IMR-90 (cell line): ENCODE results near the gene TSC22D4. TPM values are rescaled to one million over a fixed set of nuclear protein-coding genes. Genes with fewer than 3 reads are reported as not detected.

Source experiments
- ATAC-seq: fragments of 200-7000 bp; cut with Tn5 transposase; 2 replicates; pipeline ENCODE4 v1.9.1; 2020; ENCODE audit warnings: low read depth, mild to moderate bottlenecking, moderate library complexity
- BruUV-seq: library from RNA; stranded (reverse); fragments of 400-500 nt; replicated peaks from 2 replicates; lab custom pipeline; 2021; lab: Mats Ljungman, UMichigan
- CTCF ChIA-PET: fragments of 300-600 bp; formaldehyde crosslinking; extraction: SDS; loops from one replicate; lab custom pipeline; 2021; ENCODE audit warnings: antibody characterized with exemption; lab: Yijun Ruan, JAX
- POLR2A ChIA-PET: fragments of 300-600 bp; sonication (Branson Sonifier 250); formaldehyde crosslinking; loops from one replicate; lab custom pipeline; 2022; ENCODE audit warnings: antibody characterized with exemption; ENCODE audit not compliant: unreplicated experiment; lab: Charles Lee
- DNase-seq: peaks from one replicate; pipeline ENCODE4 v3.0.0; 2013
- H2AFZ ChIP-seq: replicated peaks from 2 replicates; pipeline ENCODE3; 2013; ENCODE audit warnings: low read length, mild to moderate bottlenecking; ENCODE audit not compliant: poor library complexity
- H2AK5ac ChIP-seq: 2 replicates; pipeline ENCODE4 v1.6.1; 2013; ENCODE audit warnings: low read depth, low read length, inconsistent platforms
- H2AK9ac ChIP-seq: replicated peaks from 2 replicates; pipeline ENCODE3; 2013; ENCODE audit warnings: mild to moderate bottlenecking, low read depth, low read length, moderate library complexity; ENCODE audit not compliant: poor library complexity
- H2BK120ac ChIP-seq: 2 replicates; pipeline ENCODE4 v1.6.1; 2013; ENCODE audit warnings: low read depth, low read length, inconsistent platforms
- H2BK15ac ChIP-seq: 3 replicates; pipeline ENCODE4 v1.6.1; 2013; ENCODE audit warnings: low read depth, low read length, inconsistent platforms
- H2BK20ac ChIP-seq: 2 replicates; pipeline ENCODE4 v1.6.1; 2013; ENCODE audit warnings: low read depth, mild to moderate bottlenecking, inconsistent platforms, low read length, moderate library complexity
- H2BK5ac ChIP-seq: 2 replicates; pipeline ENCODE4 v1.6.1; 2013; ENCODE audit warnings: mild to moderate bottlenecking, low read depth, low read length, inconsistent platforms; ENCODE audit not compliant: poor library complexity, severe bottlenecking
- H3K14ac ChIP-seq: replicated peaks from 2 replicates; pipeline ENCODE4 v1.6.1; 2013; ENCODE audit warnings: low read depth, low read length, inconsistent platforms
- H3K18ac ChIP-seq: 2 replicates; pipeline ENCODE4 v1.6.1; 2013; ENCODE audit warnings: low read depth, low read length, control low read depth
- H3K23ac ChIP-seq: 2 replicates; pipeline ENCODE4 v1.6.1; 2013; ENCODE audit warnings: low read depth, low read length, inconsistent platforms
- H3K27ac ChIP-seq: 2 replicates; pipeline ENCODE4 v1.5.1; 2013; ENCODE audit warnings: mild to moderate bottlenecking, control low read depth, low read length; ENCODE audit not compliant: insufficient read depth
- H3K27me3 ChIP-seq: 2 replicates; pipeline ENCODE4 v1.6.1; 2013; ENCODE audit warnings: low read length; ENCODE audit not compliant: control insufficient read depth, insufficient read depth
- H3K36me3 ChIP-seq: 2 replicates; pipeline ENCODE4 v1.6.1; 2013; ENCODE audit warnings: low read length, mixed read lengths; ENCODE audit not compliant: control insufficient read depth, insufficient read depth
- H3K4ac ChIP-seq: 2 replicates; pipeline ENCODE4 v1.6.1; 2013; ENCODE audit warnings: low read depth, low read length, inconsistent platforms
- H3K4me1 ChIP-seq: 2 replicates; pipeline ENCODE4 v1.6.1; 2013; ENCODE audit warnings: low read length, mixed read lengths; ENCODE audit not compliant: control insufficient read depth, insufficient read depth
- H3K4me2 ChIP-seq: 2 replicates; pipeline ENCODE4 v1.6.1; 2013; ENCODE audit warnings: low read depth, mild to moderate bottlenecking, control low read depth, low read length, moderate library complexity
- H3K4me3 ChIP-seq: 2 replicates; pipeline ENCODE4 v1.5.1; 2013; ENCODE audit warnings: low read depth, mild to moderate bottlenecking, control low read depth, low read length, moderate library complexity; ENCODE audit not compliant: insufficient read depth
- H3K56ac ChIP-seq: 2 replicates; pipeline ENCODE4 v1.6.1; 2013; ENCODE audit warnings: low read length, inconsistent platforms; ENCODE audit not compliant: insufficient read depth; ENCODE audit errors: extremely low read depth
- H3K79me1 ChIP-seq, 2 experiments: 2 replicates each; pipeline ENCODE4 v1.6.1; 2013; ENCODE audit warnings: low read length in 2 of 2, inconsistent platforms in 1 of 2, low read depth in 1 of 2
- H3K9ac ChIP-seq: 2 replicates; pipeline ENCODE4 v1.6.1; 2013; ENCODE audit warnings: low read depth, low read length, control low read depth
- H3K9me1 ChIP-seq: 2 replicates; pipeline ENCODE4 v1.6.1; 2013; ENCODE audit warnings: low read length, inconsistent platforms; ENCODE audit not compliant: insufficient read depth
- H3K9me3 ChIP-seq: 2 replicates; pipeline ENCODE4 v1.6.1; 2013; ENCODE audit warnings: low read length; ENCODE audit not compliant: control insufficient read depth, insufficient read depth
- H4K20me1 ChIP-seq: 2 replicates; pipeline ENCODE4 v1.6.1; 2013; ENCODE audit warnings: low read length, inconsistent platforms; ENCODE audit not compliant: insufficient read depth
- H4K5ac ChIP-seq: 2 replicates; pipeline ENCODE4 v1.6.1; 2013; ENCODE audit warnings: mild to moderate bottlenecking, low read depth, low read length, control low read depth
- H4K8ac ChIP-seq, 2 experiments: 2 replicates each; pipeline ENCODE4 v1.6.1; 2013; ENCODE audit warnings: low read depth in 2 of 2, low read length in 2 of 2, control low read depth in 1 of 2, inconsistent platforms in 1 of 2
- H4K91ac ChIP-seq: 2 replicates; pipeline ENCODE4 v1.6.1; 2013; ENCODE audit warnings: low read depth, low read length, inconsistent platforms; ENCODE audit not compliant: insufficient read depth
- BHLHE40 ChIP-seq: fragments of 150-350 bp; IDR thresholded peaks from 2 replicates; pipeline ENCODE4 v1.6.1; 2016; ENCODE audit warnings: mild to moderate bottlenecking, low read depth, low read length
- CHD1 ChIP-seq: IDR thresholded peaks from 2 replicates; pipeline ENCODE4 v1.6.1; 2012; ENCODE audit warnings: low read depth, low read length, improper control_type of control experiment
- FOS ChIP-seq: fragments of 150-350 bp; IDR thresholded peaks from 2 replicates; pipeline ENCODE4 v1.6.1; 2016; ENCODE audit warnings: low read depth, low read length
- MAFK ChIP-seq: IDR thresholded peaks from 2 replicates; pipeline ENCODE4 v1.6.1; 2012; ENCODE audit warnings: low read depth, low read length, improper control_type of control experiment
- POLR2A ChIP-seq: IDR thresholded peaks from 2 replicates; pipeline ENCODE4 v1.6.1; 2012; ENCODE audit warnings: mild to moderate bottlenecking, low read depth, low read length
- RAD21 ChIP-seq: IDR thresholded peaks from 2 replicates; pipeline ENCODE4 v1.6.1; 2012; ENCODE audit warnings: low read length, improper control_type of control experiment
- USF2 ChIP-seq: fragments of 150-350 bp; IDR thresholded peaks from 2 replicates; pipeline ENCODE4 v1.6.1; 2017; ENCODE audit warnings: mild to moderate bottlenecking, antibody characterized with exemption, low read length, low read depth
- WGBS, 2 experiments: methylation state at CpG; one replicate each; pipeline versions ENCODE4 v1.1.5 to v1.1.7; 2013; ENCODE audit warnings: missing lambda C conversion rate in 2 of 2; ENCODE audit not compliant: insufficient read length in 1 of 2; ENCODE audit errors: extremely low coverage in 2 of 2; 5-methylcytosine and 5-hydroxymethylcytosine counted together
- dilution Hi-C: fragments of 300-500 bp; cut with HindIII; formaldehyde crosslinking; loops from one replicate; pipeline ENCODE4 v1.14.3; 2018; ENCODE audit warnings: low sequenced_read_pairs; ENCODE audit not compliant: unreplicated experiment
- in situ Hi-C: fragments of 300-500 bp; cut with MboI; formaldehyde crosslinking; loops from 3 replicates; pipeline ENCODE4 v1.14.3; 2019; ENCODE audit warnings: low sequenced_read_pairs, inconsistent platforms, mixed read lengths
- intact Hi-C: fragments of 100-400 bp; cut with micrococcal nuclease; formaldehyde crosslinking; loops from 2 replicates; pipeline ENCODE4 v1.10.0; 2022
- polyA plus RNA-seq, 3 experiments: library from polyadenylated mRNA; depleted of rRNA; stranded (reverse); fragments of >200 nt; gene quantifications; 2 replicates each; pipeline ENCODE4 v1.2.3, GENCODE V29; 2012; ENCODE audit warnings: low replicate concordance in 1 of 3
- total RNA-seq: library from RNA; depleted of rRNA; stranded (reverse); fragments of >200 nt; gene quantifications from 2 replicates; pipeline ENCODE4 v1.2.3, GENCODE V29; 2012

Gene TSC22D4
- total and polyA plus RNA-seq, 2 of the 4 experiments (the other 2 are of a cell fraction), result 9.3 to 29.9 TPM

DNA sequence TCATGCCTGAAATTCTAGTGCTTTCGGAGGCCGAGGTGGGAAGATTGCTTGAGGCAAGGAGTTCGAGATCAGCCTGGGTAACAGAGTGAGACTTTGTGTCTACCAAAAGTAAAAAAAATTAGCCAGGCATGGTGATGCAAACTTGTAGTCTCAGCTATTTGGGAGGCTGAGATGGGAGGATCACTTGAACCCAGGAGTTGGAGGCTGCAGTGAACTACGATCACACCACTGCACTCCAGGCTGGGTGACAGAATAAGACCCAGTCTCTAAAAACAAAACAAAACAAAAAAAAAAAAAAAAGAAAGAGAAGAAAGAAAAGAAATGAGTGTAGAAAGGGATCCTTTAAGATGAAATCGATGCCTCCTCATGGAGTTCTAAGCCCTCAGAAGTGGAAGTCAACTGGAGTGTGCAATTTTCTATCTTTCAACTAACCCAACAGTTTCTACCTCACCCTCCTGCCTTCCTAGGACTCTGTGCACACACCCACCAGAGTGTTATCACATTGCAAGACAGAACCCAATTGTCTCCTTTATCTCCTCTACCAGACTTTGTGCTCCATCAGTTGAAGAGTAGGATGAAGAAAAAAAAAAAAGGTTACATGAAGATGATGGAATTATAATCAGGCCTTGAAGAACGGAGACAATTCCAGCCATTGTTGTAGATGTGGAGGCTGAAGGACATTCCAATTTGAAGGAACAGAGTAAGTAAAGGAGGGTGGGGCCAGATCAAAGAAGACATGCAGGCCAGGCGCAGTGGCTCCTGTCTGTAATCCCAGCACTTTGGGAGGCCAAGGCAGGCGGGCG lies 31.6 kb upstream of the TSC22D4 start:
- POLR2A ChIA-PET, result no interaction called here
- no peak for TF ChIP-seq USF2
- TF ChIP-seq CHD1, result no peak
- TF ChIP-seq MAFK, result no peak
- TF ChIP-seq BHLHE40, result no peak
- TF ChIP-seq RAD21, result no peak
- no peak for TF ChIP-seq FOS
- no peak for TF ChIP-seq POLR2A
- in situ Hi-C loops, result no loop called here

More for the DNA sequence above, 31.6 kb upstream of the TSC22D4 start:
- Histone ChIP-seq H3K9me1 (peaks cover 14% of the 10 kb centered on the region), H3K36me3 (no peaks in the 10 kb centered on the region), H2AK5ac (no peak overlapping the region), H2BK15ac (no peak overlapping the region), H3K4me1 (peaks cover 8% of the 10 kb centered on the region), H2BK5ac (no peak overlapping the region), H3K4me2 (no peak overlapping the region), H3K79me1 (no peaks in the 10 kb centered on the region), H3K9me3 (no peaks in the 10 kb centered on the region), H3K27ac (no peak overlapping the region), H3K9ac (no peak overlapping the region), H4K91ac (no peak overlapping the region), H2AK9ac (no peak overlapping the region), H3K14ac (no peak overlapping the region), H4K20me1 (no peaks in the 10 kb centered on the region), H3K4me3 (no peak overlapping the region), H3K27me3 (peaks cover 2% of the 10 kb centered on the region; the same call in 1 of the 2 replicates), H4K8ac (no peak overlapping the region), H2AFZ (no peak overlapping the region), H3K56ac (no peak overlapping the region), H3K4ac (no peak overlapping the region), H4K5ac (no peak overlapping the region), H2BK120ac (no peak overlapping the region), H2BK20ac (no peak overlapping the region), H3K18ac (no peak overlapping the region), H3K23ac (no peak overlapping the region)
- WGBS, 2 experiments, result 89% methylated on average over 3 of the region's 9 CpGs; no CpG with 5 or more reads in 1 of the 2 experiments
- CTCF ChIA-PET, result interaction anchor here (0.6 kb wide), 1 partner anchor 83 kb away, joined by 3 read pairs; no protein-coding TSS in a partner anchor
- DNase-seq, result no peak
- no peak for ATAC-seq
- dilution Hi-C loops, result no loop called here
- intact Hi-C loops, result no loop called here
- no TSS peak for BruUV-seq
